ENCODE data around the gene AURKA. TPM values are rescaled to one million over a fixed set of nuclear protein-coding genes. Genes with fewer than 3 reads are reported as not detected.
A peak's percentile ranks its signal among the peaks of the same experiment; 100 is the strongest.
"Not testable (repeated sequence)": the region's sequence is repeated elsewhere in the genome, so short reads cannot be mapped to it uniquely, and the experiment has no call there.

The AURKA gene
- total RNA-seq, 1 donor from 2014 or later = 14.3 TPM

DNA sequence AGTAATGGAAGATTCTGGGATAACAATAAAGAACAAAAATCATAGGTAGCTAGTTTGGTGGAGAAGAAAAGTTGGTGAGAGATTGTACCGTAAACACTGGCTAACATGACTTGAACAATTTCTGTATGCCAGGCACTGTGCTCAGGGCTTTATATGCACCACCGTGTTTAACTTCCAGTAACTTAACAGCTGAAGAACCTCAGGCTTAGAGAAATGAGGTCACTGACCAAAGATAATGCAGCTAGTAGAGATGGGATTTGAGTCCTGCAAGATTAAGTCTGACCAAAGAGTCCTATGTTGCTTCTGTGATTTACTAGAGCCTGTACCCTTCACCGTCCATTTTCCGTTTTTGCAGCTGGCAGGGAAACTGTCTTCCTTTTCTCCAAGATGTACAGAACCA lies 3.2 kb upstream of the AURKA start:
- H3K4me1 Mint-ChIP-seq (ENCODE audit: unreplicated experiment) = peaks cover 12% of the 10 kb centered on the region
- H3K36me3 Mint-ChIP-seq (ENCODE audit: low read depth, unreplicated experiment) = peaks cover 22% of the 10 kb centered on the region
- H3K27me3 Mint-ChIP-seq (ENCODE audit: unreplicated experiment) = peaks cover 4% of the 10 kb centered on the region
- H3K27ac Mint-ChIP-seq (ENCODE audit: unreplicated experiment) = no peak overlapping the region
- TF ChIP-seq, protein P1, sequence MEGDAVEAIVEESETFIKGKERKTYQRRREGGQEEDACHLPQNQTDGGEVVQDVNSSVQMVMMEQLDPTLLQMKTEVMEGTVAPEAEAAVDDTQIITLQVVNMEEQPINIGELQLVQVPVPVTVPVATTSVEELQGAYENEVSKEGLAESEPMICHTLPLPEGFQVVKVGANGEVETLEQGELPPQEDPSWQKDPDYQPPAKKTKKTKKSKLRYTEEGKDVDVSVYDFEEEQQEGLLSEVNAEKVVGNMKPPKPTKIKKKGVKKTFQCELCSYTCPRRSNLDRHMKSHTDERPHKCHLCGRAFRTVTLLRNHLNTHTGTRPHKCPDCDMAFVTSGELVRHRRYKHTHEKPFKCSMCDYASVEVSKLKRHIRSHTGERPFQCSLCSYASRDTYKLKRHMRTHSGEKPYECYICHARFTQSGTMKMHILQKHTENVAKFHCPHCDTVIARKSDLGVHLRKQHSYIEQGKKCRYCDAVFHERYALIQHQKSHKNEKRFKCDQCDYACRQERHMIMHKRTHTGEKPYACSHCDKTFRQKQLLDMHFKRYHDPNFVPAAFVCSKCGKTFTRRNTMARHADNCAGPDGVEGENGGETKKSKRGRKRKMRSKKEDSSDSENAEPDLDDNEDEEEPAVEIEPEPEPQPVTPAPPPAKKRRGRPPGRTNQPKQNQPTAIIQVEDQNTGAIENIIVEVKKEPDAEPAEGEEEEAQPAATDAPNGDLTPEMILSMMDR (IDR thresholded peaks at IDR 0.05; ENCODE audit: unreplicated experiment) = no peak
- H3K4me3 Mint-ChIP-seq (ENCODE audit: unreplicated experiment) = no peak overlapping the region
- no peaks in the 10 kb centered on the region for H3K9me3 Mint-ChIP-seq (ENCODE audit: unreplicated experiment)
- DNase-seq (ENCODE audit: low spot score) = no peak

DNA sequence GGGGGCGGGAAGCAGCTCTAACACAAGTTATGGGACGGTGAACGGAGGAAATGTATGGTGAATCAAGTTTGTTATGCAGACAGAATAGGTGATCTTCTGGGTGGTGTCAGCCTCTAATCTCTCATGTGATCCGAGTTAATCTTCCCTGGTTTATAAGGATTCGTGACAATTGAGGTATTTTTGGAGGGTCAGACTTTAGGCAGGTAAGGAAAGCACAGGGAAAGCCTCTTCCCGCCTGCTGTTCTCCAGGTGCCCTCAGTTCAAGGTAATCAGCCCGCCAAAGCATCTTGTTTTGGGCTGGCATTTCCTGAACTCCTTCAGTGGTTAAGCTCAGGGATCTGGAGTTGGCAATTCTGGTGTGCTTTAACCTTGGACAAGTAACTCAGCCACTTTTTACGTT lies 1.6 kb upstream of the AURKA start:
- Mint-ChIP-seq H3K27me3 (ENCODE audit: unreplicated experiment) (peaks cover 6% of the 10 kb centered on the region), H3K9me3 (ENCODE audit: unreplicated experiment) (no peaks in the 10 kb centered on the region), H3K4me3 (ENCODE audit: unreplicated experiment) (no peak overlapping the region), H3K27ac (ENCODE audit: unreplicated experiment) (no peak overlapping the region), H3K36me3 (ENCODE audit: low read depth, unreplicated experiment) (peaks cover 17% of the 10 kb centered on the region), H3K4me1 (ENCODE audit: unreplicated experiment) (peaks cover 12% of the 10 kb centered on the region)
- DNase-seq (ENCODE audit: low spot score) = no peak
- TF ChIP-seq, protein P1 (IDR thresholded peaks at IDR 0.05; ENCODE audit: unreplicated experiment) = no peak

GRCh38 chr20:56392881-56393482 lies 967 bp upstream of the AURKA start:
- H3K27ac Mint-ChIP-seq (ENCODE audit: unreplicated experiment) = peak overlapping the region; percentile 10
- H3K4me3 Mint-ChIP-seq (ENCODE audit: unreplicated experiment) = no peak overlapping the region
- peaks cover 15% of the 10 kb centered on the region for H3K36me3 Mint-ChIP-seq (ENCODE audit: low read depth, unreplicated experiment)
- no peaks in the 10 kb centered on the region for H3K9me3 Mint-ChIP-seq (ENCODE audit: unreplicated experiment)
- H3K27me3 Mint-ChIP-seq (ENCODE audit: unreplicated experiment) = peaks cover 6% of the 10 kb centered on the region
- TF ChIP-seq, protein P1 (IDR thresholded peaks at IDR 0.05; ENCODE audit: unreplicated experiment) = no peak
- DNase-seq (ENCODE audit: low spot score) = no peak
- peaks cover 12% of the 10 kb centered on the region for H3K4me1 Mint-ChIP-seq (ENCODE audit: unreplicated experiment)

DNA sequence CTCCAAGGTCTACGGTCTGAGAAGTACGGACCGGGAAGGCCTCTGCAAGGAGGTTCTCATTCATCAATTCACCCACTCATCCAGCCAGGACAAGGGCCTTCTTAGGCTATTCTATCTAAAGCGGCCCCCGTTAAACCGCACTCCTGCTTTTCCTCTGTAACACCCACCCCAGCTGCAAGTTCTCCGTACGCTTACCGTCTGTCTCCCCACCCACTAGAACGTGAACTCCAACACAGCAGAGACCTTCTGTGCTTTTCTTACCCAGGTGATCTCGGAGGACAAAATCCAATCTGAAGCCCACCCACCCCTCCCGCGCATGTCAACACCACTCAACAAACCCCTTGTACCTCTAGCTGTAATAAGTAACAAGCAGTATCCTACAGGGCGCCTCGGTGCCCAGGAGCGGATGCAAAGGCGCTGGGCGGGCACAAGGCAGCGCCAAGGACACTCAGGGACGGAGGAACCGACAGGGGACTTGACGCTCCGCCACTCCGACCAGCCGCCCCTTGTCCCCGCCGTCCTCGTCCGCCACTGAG lies 351 bp downstream of the AURKA start:
- TF ChIP-seq, protein P1 (IDR thresholded peaks at IDR 0.05; ENCODE audit: unreplicated experiment) = no peak
- no peaks in the 10 kb centered on the region for H3K9me3 Mint-ChIP-seq (ENCODE audit: unreplicated experiment)
- no peak for DNase-seq (ENCODE audit: low spot score)
- no peak overlapping the region for H3K4me3 Mint-ChIP-seq (ENCODE audit: unreplicated experiment)
- no peak overlapping the region for H3K27ac Mint-ChIP-seq (ENCODE audit: unreplicated experiment)
- H3K36me3 Mint-ChIP-seq (ENCODE audit: low read depth, unreplicated experiment) = peaks cover 9% of the 10 kb centered on the region
- peaks cover 6% of the 10 kb centered on the region for H3K27me3 Mint-ChIP-seq (ENCODE audit: unreplicated experiment)
- H3K4me1 Mint-ChIP-seq (ENCODE audit: unreplicated experiment) = peaks cover 12% of the 10 kb centered on the region

GRCh38 chr20:56391037-56391436 lies 978 bp downstream of the AURKA start:
- DNase-seq (ENCODE audit: low spot score) = no peak
- peaks cover 6% of the 10 kb centered on the region for H3K27me3 Mint-ChIP-seq (ENCODE audit: unreplicated experiment)
- H3K4me3 Mint-ChIP-seq (ENCODE audit: unreplicated experiment) = no peak overlapping the region
- H3K27ac Mint-ChIP-seq (ENCODE audit: unreplicated experiment) = peak overlapping the region; percentile 33
- no peaks in the 10 kb centered on the region for H3K9me3 Mint-ChIP-seq (ENCODE audit: unreplicated experiment)
- TF ChIP-seq, protein P1 (IDR thresholded peaks at IDR 0.05; ENCODE audit: unreplicated experiment) = no peak
- peaks cover 9% of the 10 kb centered on the region for H3K36me3 Mint-ChIP-seq (ENCODE audit: low read depth, unreplicated experiment)
- H3K4me1 Mint-ChIP-seq (ENCODE audit: unreplicated experiment) = peaks cover 12% of the 10 kb centered on the region

- H3K27me3 Mint-ChIP-seq (ENCODE audit: unreplicated experiment); DNase-seq (ENCODE audit: low spot score); H3K9me3 Mint-ChIP-seq (ENCODE audit: unreplicated experiment); H3K27ac Mint-ChIP-seq (ENCODE audit: unreplicated experiment); H3K4me3 Mint-ChIP-seq (ENCODE audit: unreplicated experiment): not testable (repeated sequence)
- H3K4me1 Mint-ChIP-seq (ENCODE audit: unreplicated experiment) = peaks cover 12% of the 10 kb centered on the region
- H3K36me3 Mint-ChIP-seq (ENCODE audit: low read depth, unreplicated experiment) = peaks cover 12% of the 10 kb centered on the region
Measured at GRCh38 chr20:56390396-56390795, 1.6 kb downstream of the AURKA start.

All from endothelial cell (in vitro differentiated cells).